Stimulated activated CD8-positive, alpha-beta memory T cell treated with anti-CD3 and anti-CD28 coated beads, Interleukin-12 subunit alpha, Interleukin-12 subunit beta, amount 100 ng/mL, for 4 hours (primary cell): Measurements from ENCODE around the gene AUTS2.

Experiments used
- DNase-seq: peaks from one replicate; pipeline ENCODE4 v3.0.0-alpha.2; 2020; ENCODE audit warnings: low read depth

AUTS2 gene

DNA sequence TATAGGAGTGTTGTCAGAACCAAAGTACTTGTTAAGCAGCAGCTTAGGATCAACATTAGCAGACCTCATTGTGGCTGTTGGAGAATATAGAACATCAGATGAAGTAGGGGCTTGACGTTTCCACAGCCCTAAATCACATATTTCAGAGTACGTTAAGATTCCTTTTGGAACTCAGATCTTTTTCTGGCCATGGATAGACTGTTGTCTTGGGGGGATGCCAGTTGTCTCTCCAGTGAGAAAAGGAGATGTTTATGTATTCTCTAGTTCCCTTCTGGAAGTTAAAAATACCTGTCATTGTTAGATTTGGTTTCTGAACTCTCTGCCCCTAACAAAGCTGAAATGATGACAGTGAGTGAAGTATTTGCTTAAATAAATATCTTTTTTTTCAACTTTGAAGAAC, 191.3 kb downstream of the AUTS2 start:
- no peak for DNase-seq

DNA sequence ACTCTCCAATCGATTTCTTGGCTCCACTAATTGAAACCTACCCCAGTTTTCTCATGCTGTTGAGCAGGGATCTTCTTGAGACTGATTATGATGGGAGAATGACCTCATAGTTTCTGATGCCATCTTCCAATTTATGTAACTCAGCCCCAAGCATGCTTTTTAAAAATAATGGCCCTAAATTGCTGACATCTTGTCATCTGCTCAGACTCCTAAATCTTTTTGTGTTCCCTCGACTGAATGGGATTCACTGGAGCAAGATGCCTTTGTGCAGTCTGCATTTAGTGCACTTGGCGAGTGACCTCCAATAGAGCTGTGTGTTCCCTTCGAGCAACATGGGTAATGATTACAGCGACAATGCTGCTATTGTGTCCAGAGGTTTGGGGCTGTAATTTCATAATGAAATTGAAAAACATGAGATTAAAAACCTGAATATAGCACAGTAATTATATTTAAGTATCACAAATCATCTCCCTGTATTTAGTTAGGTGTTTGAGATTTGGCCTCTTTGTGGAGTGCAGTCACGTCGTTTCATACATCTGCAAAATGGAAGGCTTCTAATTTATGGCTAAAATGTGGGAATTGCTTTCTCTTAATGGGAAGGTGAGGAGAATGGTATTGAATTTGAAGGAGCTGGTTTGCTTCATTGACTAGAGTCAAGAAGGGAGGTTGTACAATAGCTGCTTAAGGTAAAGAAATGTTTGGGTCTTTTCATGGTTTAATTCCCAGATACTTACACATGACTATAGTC, 192.9 kb downstream of the AUTS2 start:
- DNase-seq: no peak

DNA sequence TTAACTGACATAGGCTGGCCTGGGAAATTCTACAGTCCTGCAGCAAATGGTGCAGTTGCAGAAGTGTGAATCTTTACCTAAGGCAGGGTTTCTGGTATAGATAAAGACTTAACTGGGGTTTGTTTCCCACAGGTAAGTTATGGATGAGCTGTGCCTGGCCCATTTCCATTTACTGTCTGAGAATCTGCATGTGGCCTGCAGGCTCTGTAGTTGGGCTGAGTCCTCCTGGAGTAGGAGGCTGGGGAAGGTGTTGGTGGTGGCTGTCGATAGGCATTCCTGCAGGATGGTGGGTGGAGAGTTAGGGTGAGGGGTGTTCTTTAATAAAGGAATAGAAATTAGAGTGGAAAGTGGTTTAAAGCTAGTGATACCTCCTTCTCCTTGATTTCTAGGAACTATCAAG, 193.5 kb downstream of the AUTS2 start:
- DNase-seq: no peak

- no peak for DNase-seq
Measured at GRCh38 chr7:69795932-69796331, 197.7 kb downstream of the AUTS2 start.

- no peak for DNase-seq
Measured at GRCh38 chr7:69796416-69796815, 198.1 kb downstream of the AUTS2 start.

- no peak for DNase-seq
Measured at GRCh38 chr7:69799048-69799697, 200.9 kb downstream of the AUTS2 start.

GRCh38 chr7:69799990-69800389, 201.7 kb downstream of the AUTS2 start:
- no peak for DNase-seq

GRCh38 chr7:69800495-69800894, 202.2 kb downstream of the AUTS2 start:
- DNase-seq: no peak

DNA sequence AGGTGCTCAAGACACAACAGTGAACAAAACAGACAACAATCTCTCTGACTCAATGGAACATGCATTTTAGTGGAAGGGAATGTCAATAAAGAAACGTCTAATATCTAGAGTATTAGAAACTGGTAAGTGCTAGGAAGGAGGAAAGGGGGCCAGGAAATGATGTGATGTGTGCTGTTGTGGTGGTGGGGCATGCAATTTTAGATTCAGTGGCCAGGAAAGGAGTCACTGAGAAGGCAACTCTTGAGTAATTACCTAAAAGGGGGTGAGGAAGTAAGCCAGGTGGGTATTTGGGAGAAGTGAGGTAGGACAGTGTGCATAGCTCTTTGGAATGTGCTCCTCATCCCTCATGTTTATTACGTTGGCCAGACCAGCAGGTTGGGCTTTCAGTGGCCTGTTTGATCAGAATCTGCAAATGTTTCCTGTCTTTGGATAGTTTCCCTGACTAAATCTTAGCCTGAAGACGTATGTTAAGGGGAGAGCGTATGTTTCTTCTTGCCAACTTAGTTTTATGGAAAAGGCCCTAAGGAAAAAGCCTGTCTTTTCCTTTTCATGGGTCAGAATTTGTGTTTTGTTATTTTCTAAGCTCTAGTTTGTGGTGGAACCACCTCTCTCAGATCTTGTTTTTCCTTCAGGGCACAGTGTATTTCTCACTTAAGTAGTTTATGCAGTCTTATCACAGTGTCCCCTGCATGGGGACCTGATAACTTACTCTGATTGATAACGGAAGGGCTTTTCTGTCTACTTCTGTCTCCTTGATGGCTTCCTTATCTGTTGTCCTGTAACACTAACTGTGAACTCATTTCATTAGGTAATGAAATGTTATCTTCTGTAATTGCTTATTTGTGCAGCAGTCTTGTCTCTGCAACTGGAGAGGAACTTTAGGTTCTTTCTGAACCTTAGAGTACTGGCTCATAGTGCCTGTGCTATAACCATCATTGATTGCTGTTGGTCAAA, 203.7 kb downstream of the AUTS2 start:
- DNase-seq: no peak

DNA sequence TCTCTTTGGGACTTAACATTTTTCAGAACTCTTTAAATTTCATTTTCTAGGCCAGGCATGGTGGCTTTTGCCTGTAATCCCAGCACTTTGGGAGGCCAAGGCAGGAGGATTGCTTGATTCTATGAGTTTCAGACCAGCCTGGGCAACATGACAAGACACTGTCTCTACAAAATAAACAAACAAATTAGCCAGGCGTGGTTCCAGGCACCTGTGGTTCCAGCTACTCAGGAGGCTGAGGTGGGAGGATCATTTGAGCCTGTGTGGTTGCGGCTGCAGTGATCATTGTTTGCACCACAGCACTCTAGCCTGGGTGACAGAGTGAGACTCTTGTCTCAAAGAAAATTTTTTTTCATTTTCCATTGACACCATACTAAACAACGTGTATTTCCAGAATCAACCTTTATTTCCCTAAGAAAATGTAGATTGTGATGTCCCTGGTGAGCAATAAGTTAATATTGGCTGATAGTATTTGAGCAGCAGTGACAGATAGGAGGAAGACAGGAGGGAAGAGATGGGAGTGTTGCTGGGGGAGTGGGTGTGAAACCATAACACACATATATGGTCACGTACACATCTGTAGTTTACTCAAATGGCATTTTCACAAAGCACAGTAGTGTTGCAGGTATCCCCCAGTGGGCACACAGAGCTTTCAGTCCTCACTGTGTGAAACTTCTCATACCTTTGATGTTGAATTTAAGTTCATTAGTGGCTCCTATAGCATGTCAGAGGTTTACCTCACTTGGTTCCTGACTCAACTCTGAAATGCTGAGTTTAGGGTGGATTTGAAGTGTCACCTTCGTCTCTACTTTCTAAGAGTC, 205.6 kb downstream of the AUTS2 start:
- DNase-seq: no peak

DNA sequence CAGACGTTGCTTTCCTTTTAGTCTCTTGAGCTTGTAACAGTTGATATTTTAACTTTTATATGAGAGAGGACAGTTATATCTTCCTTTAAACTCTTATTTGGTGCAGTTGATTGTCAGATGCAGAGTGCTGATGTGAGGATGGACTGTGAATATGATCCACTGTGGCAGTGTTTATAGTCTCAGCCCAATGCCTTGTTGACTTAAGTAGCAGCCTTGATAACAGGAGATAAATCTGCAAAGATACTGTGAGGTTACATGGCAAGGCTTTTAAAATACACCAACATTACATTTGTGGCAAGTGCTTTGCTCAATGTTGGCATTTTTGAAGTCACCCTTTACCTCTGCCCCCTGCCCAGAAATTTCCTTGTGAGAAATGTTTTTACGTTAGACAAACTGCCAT, 206.7 kb downstream of the AUTS2 start:
- DNase-seq: no peak

DNA sequence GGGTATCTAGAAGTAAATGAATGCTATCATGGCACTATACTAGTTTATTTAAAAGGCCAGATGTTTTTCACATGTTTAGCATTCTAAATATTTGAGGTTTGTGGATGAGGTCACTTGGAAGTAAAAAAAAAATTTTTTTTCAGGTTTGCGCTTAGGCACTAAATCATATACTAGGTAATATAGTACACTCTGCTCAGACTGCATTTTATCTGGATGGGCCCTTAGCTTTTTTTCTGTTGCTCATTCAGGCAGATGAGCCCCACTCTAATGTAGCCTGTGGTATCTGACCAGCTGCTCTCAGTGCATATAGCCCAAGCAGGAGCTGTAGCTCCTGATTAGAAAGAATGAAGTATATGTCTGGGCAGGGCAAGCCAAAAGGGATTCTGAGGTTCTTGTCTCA, 210.1 kb downstream of the AUTS2 start:
- no peak for DNase-seq

DNA sequence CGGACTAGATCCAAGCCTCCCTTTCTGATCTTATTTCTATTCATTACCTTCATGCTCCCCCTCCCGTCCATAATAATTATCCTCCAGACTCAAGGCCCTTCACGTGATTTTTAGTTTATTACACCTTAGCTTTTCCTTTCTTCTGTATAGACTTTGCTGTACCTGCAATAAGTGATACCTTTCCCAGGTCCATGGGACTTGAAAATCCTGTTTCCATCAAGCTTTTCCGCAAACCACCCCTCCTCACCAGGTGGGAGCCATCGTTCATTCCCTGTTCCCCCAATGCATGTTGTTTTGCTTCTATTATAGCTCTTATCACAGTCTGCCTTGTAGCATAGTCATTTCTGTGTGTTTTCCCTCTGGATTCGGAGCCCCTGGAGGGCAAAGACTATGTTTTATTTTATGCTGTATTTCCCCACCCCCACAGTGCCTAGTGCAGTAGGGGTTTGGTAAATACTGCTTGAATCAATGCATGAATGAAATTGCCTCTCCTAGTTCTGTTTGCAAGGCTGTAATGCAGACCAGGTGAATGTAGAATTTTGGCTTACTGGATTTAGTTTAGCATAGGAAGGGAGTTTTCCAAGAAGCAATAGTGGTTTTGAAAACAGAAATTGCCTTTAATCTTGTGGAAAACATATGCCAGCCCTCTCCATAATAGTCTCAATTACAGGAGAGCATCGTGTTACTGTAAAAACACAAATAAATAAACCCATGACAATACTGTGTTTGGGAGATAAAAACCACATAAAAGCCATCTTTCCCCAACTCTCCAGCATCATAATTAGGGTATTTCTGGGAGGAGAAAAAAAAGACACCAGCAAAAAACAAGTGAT, 213.4 kb downstream of the AUTS2 start:
- no peak for DNase-seq

DNA sequence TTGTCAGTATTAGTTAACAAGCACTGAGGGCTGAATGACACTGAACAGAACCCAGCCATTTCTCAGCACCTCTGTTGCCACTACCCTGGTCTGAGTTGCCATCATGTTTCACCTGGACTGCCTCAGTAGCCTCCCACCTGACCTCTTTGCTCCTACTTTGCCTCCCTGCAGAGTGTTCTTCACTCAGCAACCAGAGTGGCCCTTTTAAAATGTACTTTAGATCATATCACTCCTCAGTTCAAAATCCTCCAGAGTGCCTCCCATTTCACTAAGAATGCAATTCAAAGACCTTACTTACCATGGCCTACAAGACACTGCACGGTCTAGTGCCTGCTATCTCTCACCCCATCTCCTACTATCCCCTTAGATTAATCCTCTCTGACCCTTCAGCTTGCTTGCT, 214.5 kb downstream of the AUTS2 start:
- DNase-seq: no peak

GRCh38 chr7:69813637-69814240, 215.5 kb downstream of the AUTS2 start:
- DNase-seq: no peak

DNA sequence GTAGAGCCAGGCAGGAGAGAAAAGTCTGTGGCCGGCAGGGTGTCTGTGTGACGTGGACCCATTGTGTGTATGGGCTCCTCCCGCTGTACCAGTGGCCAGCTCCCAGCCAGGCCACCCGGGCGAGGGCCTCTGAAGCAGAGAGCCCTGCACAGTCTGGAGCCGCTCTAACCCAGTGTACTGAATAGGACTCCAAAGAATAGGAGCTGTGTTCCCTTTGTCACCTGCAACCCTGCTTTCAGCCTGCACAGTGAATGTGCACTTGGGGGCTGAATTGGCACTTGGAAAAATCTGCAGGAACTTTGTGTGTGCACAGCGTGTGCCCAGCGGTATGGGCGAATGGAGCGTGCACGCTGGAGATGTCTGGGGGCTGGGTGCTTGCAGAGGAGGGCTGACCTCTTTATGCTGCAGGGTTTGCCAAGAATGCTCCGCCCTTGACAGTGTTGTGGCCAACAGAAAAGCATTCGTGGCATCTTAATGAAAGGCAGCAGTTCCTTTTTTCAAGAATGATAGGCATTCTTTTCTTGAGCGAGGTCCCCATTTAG, 216.2 kb downstream of the AUTS2 start:
- DNase-seq: no peak

GRCh38 chr7:69816501-69816900, 218.2 kb downstream of the AUTS2 start:
- DNase-seq: no peak

DNA sequence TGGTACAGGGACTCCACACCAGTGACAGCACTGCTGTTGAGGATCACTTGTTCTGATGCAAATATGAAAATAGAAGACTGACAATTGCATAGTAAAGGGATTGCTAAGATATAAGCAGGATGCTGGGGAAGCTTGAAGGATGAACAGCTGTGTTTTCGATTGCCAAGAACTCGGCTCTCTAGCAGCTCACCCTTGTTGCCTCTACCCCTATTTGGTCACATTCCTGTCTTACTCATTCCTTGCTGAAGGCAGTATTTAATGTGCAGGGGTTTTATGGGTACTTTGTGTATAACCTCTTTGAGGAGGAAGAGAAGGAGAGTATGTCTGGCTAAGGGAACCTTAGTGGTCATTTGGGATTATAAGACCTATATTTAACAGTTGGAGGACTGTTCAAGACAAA, 218.8 kb downstream of the AUTS2 start:
- DNase-seq: no peak

DNA sequence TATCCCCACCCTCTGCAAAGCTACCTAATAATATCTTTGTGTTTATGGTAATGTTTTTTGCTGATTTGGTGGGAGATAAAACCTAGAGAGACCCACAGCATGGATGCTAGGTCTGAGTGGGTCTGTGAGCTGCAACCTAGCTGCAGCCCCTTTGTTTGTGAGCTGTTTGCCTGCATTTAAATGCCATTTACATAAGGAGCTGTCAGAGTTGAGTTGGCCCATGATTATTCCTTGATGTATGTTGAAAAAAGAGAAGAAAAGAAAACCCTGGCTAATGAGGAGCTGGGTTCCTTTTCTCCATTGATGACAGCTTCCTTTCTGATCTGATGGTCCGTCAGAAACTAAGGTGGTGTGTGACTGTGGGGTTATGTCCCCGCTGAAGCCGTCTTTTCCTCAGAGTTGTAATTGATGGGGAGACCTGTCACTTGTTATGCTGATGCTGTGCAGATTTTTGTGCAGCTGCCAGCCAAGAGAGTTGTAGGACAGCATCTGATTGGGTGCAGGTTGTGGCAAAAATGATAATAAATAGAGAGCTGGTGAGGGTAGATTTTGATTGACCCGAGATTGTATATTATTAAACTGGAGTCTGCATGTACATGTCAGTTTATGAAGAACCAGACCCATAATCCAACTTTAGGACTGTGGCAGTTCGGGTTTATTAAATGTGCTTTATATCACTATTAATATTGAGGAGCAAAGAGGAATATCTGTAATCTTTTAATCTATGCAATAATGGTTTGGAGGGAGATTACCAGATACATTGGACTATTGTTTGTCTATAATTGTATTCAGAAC, 219.8 kb downstream of the AUTS2 start:
- DNase-seq: no peak
